Gastroesophageal sphincter (tissue), 4 donors: Measurements from ENCODE around the gene NDNF. TPM values are rescaled to one million over a fixed set of nuclear protein-coding genes. Genes with fewer than 3 reads are reported as not detected.

ENCODE experiments used
- ATAC-seq: fragments of 150-250 bp; one replicate; pipeline ENCODE4 v1.9.1; 2016; ENCODE audit warnings: mild to moderate bottlenecking, moderate library complexity
- H3K27ac ChIP-seq, 4 donors: fragments of 200-600 bp; sonication (generic) in 3 of 4; 1 replicate in 3 of 4; 2 replicates in 1 of 4; pipeline ENCODE4 v1.5.1; 2016 to 2019
- H3K27me3 ChIP-seq: fragments of 200-600 bp; sonication (generic); one replicate; pipeline ENCODE4 v1.5.1; 2019
- H3K36me3 ChIP-seq, 2 donors: fragments of 200-600 bp; sonication (generic); one replicate each; pipeline ENCODE4 v1.5.1; 2019; ENCODE audit warnings: control low read depth in 1 of 2
- H3K4me1 ChIP-seq, 3 donors: fragments of 200-600 bp; sonication (generic); 1 replicate in 2 of 3; 2 replicates in 1 of 3; pipeline ENCODE4 v1.5.1; 2016 to 2019; ENCODE audit warnings: control low read depth in 2 of 3
- H3K4me3 ChIP-seq, 2 donors: fragments of 200-600 bp; sonication (generic); one replicate each; pipeline ENCODE4 v1.5.1; 2019; ENCODE audit warnings: mild to moderate bottlenecking in 1 of 2, moderate library complexity in 1 of 2
- H3K9me3 ChIP-seq, 3 donors: fragments of 200-600 bp; sonication (generic); one replicate each; pipeline ENCODE4 v1.5.1; 2017 to 2019; ENCODE audit warnings: control low read depth in 2 of 3
- CTCF ChIP-seq, 4 experiments: fragments of 200-600 bp in 2 of 4; fragments of 450-650 bp in 2 of 4; sonication (generic) in 1 of 4; IDR thresholded peaks; one replicate each; pipeline ENCODE4 v1.5.1; 2017 to 2019; ENCODE audit warnings: antibody characterized with exemption in 4 of 4, mild to moderate bottlenecking in 2 of 4, moderate library complexity in 2 of 4
- EP300 ChIP-seq: sonication (generic); formaldehyde crosslinking; IDR thresholded peaks from one replicate; pipeline ENCODE4 v1.6.1; 2017; ENCODE audit warnings: antibody characterized with exemption, mild to moderate bottlenecking
- POLR2A ChIP-seq, 2 donors: fragments of 450-650 bp; IDR thresholded peaks; one replicate each; pipeline ENCODE4 v1.6.1; 2017; ENCODE audit warnings: antibody characterized with exemption in 2 of 2, mild to moderate bottlenecking in 2 of 2, moderate library complexity in 1 of 2
- POLR2AphosphoS5 ChIP-seq: sonication (generic); formaldehyde crosslinking; IDR thresholded peaks from one replicate; pipeline ENCODE4 v1.6.1; 2017; ENCODE audit warnings: antibody characterized with exemption
- WGBS, 2 donors: methylation state at CpG; one replicate each; pipeline ENCODE4 v1.1.5; 2018; ENCODE audit warnings: low coverage in 1 of 2; 5-methylcytosine and 5-hydroxymethylcytosine counted together
- total RNA-seq, 4 donors: library from RNA; depleted of rRNA; stranded (reverse); fragments of >200 nt; gene quantifications; one replicate each; pipeline ENCODE4 v1.1.0, GENCODE V29; 2016

NDNF gene
- total RNA-seq, 4 donors from 2014 or later, result 5.3 to 14.2 (median 9.7) TPM

GRCh38 chr4:121112530-121112929 lies 40.2 kb upstream of the NDNF start:
- H3K27me3 ChIP-seq, result no peaks in the 10 kb centered on the region
- H3K36me3 ChIP-seq, result no peaks in the 10 kb centered on the region
- ATAC-seq, result no peak
- no peak overlapping the region for H3K27ac ChIP-seq
- no peaks in the 10 kb centered on the region for H3K9me3 ChIP-seq
- TF ChIP-seq CTCF (IDR thresholded peaks at IDR 0.05), result peak; percentile 14 to 26 (median 19)
- no peak for TF ChIP-seq POLR2AphosphoS5
- no peak for TF ChIP-seq POLR2A (IDR thresholded peaks at IDR 0.05)
- no peak for TF ChIP-seq EP300
- H3K4me3 ChIP-seq, result no peak overlapping the region
- H3K4me1 ChIP-seq, result no peaks in the 10 kb centered on the region

- Histone ChIP-seq H3K27me3 (no peaks in the 10 kb centered on the region), H3K9me3 (no peaks in the 10 kb centered on the region), H3K36me3 (no peaks in the 10 kb centered on the region), H3K4me1 (no peaks in the 10 kb centered on the region), H3K4me3 (no peak overlapping the region), H3K27ac (no peak overlapping the region)
- TF ChIP-seq CTCF (IDR thresholded peaks at IDR 0.05) (no peak), EP300 (no peak), POLR2AphosphoS5 (no peak), POLR2A (IDR thresholded peaks at IDR 0.05) (no peak)
- 95 to 100% methylated on average over 2 of the region's 2 CpGs for WGBS, 2 donors
- no peak for ATAC-seq
These were observed 36.2 kb upstream of the NDNF start for GRCh38 chr4:121108557-121108956.

GRCh38 chr4:121107507-121107906 lies 35.2 kb upstream of the NDNF start:
- H3K9me3 ChIP-seq, result no peaks in the 10 kb centered on the region
- 95 to 98% methylated on average over 4 of the region's 4 CpGs for WGBS, 2 donors
- H3K36me3 ChIP-seq, result no peaks in the 10 kb centered on the region
- no peak for ATAC-seq
- TF ChIP-seq POLR2AphosphoS5, result no peak
- no peak for TF ChIP-seq POLR2A (IDR thresholded peaks at IDR 0.05)
- no peak for TF ChIP-seq CTCF (IDR thresholded peaks at IDR 0.05)
- TF ChIP-seq EP300, result no peak
- H3K4me3 ChIP-seq, result no peak overlapping the region
- no peaks in the 10 kb centered on the region for H3K27me3 ChIP-seq
- no peak overlapping the region for H3K27ac ChIP-seq
- H3K4me1 ChIP-seq, result no peaks in the 10 kb centered on the region

GRCh38 chr4:121100093-121100775 lies 27.9 kb upstream of the NDNF start:
- no peak overlapping the region for H3K4me3 ChIP-seq
- no peaks in the 10 kb centered on the region for H3K36me3 ChIP-seq
- no peaks in the 10 kb centered on the region for H3K4me1 ChIP-seq
- no peaks in the 10 kb centered on the region for H3K27me3 ChIP-seq
- no peak for ATAC-seq
- H3K27ac ChIP-seq, result no peak overlapping the region
- peaks cover 0 to 3% (median 0%) of the 10 kb centered on the region in 3 donors for H3K9me3 ChIP-seq
- no peak for TF ChIP-seq CTCF (IDR thresholded peaks at IDR 0.05)
- TF ChIP-seq POLR2A (IDR thresholded peaks at IDR 0.05), result no peak
- no peak for TF ChIP-seq POLR2AphosphoS5
- no peak for TF ChIP-seq EP300
- 67 to 80% methylated on average over 2 of the region's 2 CpGs for WGBS, 2 donors

DNA sequence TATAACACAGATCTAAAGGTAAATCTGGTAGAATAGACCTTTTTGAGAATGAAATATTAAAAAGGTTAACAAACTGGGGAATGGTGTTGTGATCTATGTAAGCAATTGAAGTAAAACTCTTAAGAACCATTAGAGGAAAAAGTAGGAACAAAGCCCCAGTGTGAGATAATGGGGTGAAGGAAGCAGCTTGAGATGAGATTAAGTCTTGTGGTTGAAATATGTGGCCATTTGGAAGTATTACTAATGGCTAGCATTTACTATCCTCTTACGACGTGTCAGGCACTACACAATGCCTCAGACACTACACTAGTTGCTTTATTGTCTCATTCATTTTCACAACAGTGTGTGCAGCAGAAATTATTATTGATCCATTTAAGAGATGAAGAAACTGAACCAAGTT lies 25.9 kb upstream of the NDNF start:
- no peak for ATAC-seq
- Histone ChIP-seq H3K4me3 (no peak overlapping the region), H3K27me3 (no peaks in the 10 kb centered on the region), H3K36me3 (no peaks in the 10 kb centered on the region), H3K27ac (no peak overlapping the region), H3K9me3 (peaks cover 0 to 3% (median 0%) of the 10 kb centered on the region in 3 donors), H3K4me1 (peaks cover 0 to 4% (median 0%) of the 10 kb centered on the region in 3 donors)
- no peak for TF ChIP-seq POLR2A (IDR thresholded peaks at IDR 0.05)
- no peak for TF ChIP-seq EP300
- no peak for TF ChIP-seq CTCF (IDR thresholded peaks at IDR 0.05)
- no peak for TF ChIP-seq POLR2AphosphoS5
- 37 to 48% methylated on average over 2 of the region's 2 CpGs for WGBS, 2 donors
